Activated CD8-positive, alpha-beta T cell treated with anti-CD3 and anti-CD28 coated beads, Interleukin-2, amount 10 ng/mL, durations not matched to agents 7 days and 5 days (primary cell): ENCODE results near the gene TEF. TPM values are rescaled to one million over a fixed set of nuclear protein-coding genes. Genes with fewer than 3 reads are reported as not detected.
"Not testable (repeated sequence)": the region's sequence is repeated elsewhere in the genome, so short reads cannot be mapped to it uniquely, and the experiment has no call there.

Experiments
- ATAC-seq: fragments of 150-1000 bp; cut with Tn5 transposase; one replicate; pipeline ENCODE4 v1.10.0; 2021; ENCODE audit warnings: moderate library complexity
- CTCF ChIA-PET: fragments of 350-600 bp; sonication (Branson Sonifier 250); formaldehyde crosslinking; loops from one replicate; lab custom pipeline; 2021; ENCODE audit warnings: antibody characterized with exemption; lab: Charles Lee
- POLR2A ChIA-PET: fragments of 350-600 bp; sonication (Branson Sonifier 250); formaldehyde crosslinking; loops from one replicate; lab custom pipeline; 2021; ENCODE audit warnings: antibody characterized with exemption; lab: Charles Lee
- DNase-seq: peaks from one replicate; pipeline ENCODE4 v3.0.0-alpha.2; 2020
- H3K27ac Mint-ChIP-seq: one replicate; pipeline ENCODE4 v1.8.0; 2021; ENCODE audit warnings: mild to moderate bottlenecking, mixed read lengths
- H3K27me3 Mint-ChIP-seq: one replicate; pipeline ENCODE4 v1.8.0; 2021; ENCODE audit warnings: low read depth, mixed read lengths
- H3K36me3 Mint-ChIP-seq: one replicate; pipeline ENCODE4 v1.8.0; 2021; ENCODE audit warnings: low read depth, mixed read lengths
- H3K4me1 Mint-ChIP-seq: one replicate; pipeline ENCODE4 v1.8.0; 2021; ENCODE audit warnings: low read depth, mixed read lengths
- H3K4me3 Mint-ChIP-seq: one replicate; pipeline ENCODE4 v1.8.0; 2021; ENCODE audit warnings: mild to moderate bottlenecking, mixed read lengths
- H3K9me3 Mint-ChIP-seq: one replicate; pipeline ENCODE4 v1.8.0; 2022; ENCODE audit warnings: mixed read lengths; ENCODE audit not compliant: insufficient read depth
- total RNA-seq, 2 experiments: library from RNA; stranded (reverse); gene quantifications; one replicate each; pipeline ENCODE4 v1.2.3, GENCODE V29; 2021

TEF gene
- total RNA-seq, 2 experiments from 2014 or later, result 2.9 to 3.0 TPM

DNA sequence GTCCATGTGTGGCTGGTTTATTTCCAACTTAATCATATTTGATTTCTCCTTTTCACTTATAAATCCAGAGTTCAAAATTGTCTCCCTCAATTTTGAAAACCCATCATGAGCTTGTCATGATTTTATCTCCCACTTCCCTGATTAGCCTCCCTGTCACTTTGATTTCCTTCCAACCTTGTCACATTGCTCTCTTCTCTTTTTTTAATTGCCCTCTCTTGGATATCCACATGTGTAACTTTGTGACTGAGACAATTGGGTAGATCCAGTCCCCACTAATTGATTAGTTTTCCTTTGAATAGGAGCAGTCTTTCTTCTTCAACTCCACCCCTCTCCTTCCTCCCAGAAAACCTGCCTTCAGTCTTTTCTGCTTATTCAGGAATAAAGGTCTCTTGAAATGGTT, 2.4 kb downstream of the TEF start:
- ChIA-PET CTCF (interaction anchor here (0.9 to 2.2 kb wide), 4 partner anchors 20 to 149 kb away, joined by 3 to 7 read pairs (median 4); no protein-coding TSS in a partner anchor), POLR2A (interaction anchor here (2.1 kb wide), 1 partner anchor 206 kb away, joined by 5 read pairs; the partner anchor contains the start of gene PMM1)
- Mint-ChIP-seq H3K36me3 (no peaks in the 10 kb centered on the region), H3K4me1 (peaks cover 17% of the 10 kb centered on the region), H3K4me3 (no peak overlapping the region), H3K27me3 (peaks cover 2% of the 10 kb centered on the region), H3K9me3 (no peaks in the 10 kb centered on the region), H3K27ac (no peak overlapping the region)
- DNase-seq (no peak), ATAC-seq (no peak)

DNA sequence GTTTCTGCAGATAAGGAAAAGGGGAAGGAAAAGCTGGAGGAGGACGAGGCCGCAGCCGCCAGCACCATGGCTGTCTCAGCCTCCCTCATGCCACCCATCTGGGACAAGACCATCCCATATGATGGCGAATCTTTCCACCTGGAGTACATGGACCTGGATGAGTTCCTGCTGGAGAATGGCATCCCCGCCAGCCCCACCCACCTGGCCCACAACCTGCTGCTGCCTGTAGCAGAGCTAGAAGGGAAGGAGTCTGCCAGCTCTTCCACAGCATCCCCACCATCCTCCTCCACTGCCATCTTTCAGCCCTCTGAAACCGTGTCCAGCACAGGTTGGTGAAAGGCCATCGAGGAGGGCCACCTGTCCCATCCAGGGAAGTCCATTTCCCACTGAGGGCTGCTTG, 5.6 kb downstream of the TEF start:
- Mint-ChIP-seq H3K9me3 (no peaks in the 10 kb centered on the region), H3K4me1 (peaks cover 9% of the 10 kb centered on the region), H3K27ac (no peak overlapping the region), H3K27me3 (peaks cover 2% of the 10 kb centered on the region), H3K36me3 (peaks cover 3% of the 10 kb centered on the region), H3K4me3 (no peak overlapping the region)
- CTCF ChIA-PET, result no interaction called here
- POLR2A ChIA-PET, result interaction anchor here (0.7 kb wide), 1 partner anchor 100 kb away, joined by 3 read pairs; no protein-coding TSS in a partner anchor
- ATAC-seq (no peak), DNase-seq (no peak)

DNA sequence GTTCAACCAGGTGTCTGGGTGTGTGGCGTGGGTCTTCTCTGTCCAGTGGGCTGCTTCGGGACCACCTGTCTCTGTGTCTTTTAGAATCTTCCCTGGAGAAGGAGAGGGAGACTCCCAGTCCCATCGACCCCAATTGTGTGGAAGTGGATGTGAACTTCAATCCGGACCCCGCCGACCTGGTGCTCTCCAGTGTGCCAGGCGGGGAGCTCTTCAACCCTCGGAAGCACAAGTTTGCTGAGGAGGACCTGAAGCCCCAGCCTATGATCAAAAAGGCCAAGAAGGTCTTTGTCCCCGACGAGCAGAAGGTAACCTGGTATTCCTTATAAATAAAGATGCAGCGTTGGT, 12.2 kb downstream of the TEF start:
- peaks cover 3% of the 10 kb centered on the region for H3K36me3 Mint-ChIP-seq
- no peak for DNase-seq
- CTCF ChIA-PET, result interaction anchor here (1.7 to 2.6 kb wide), 2 partner anchors 10 kb away, joined by 6 to 13 read pairs; no protein-coding TSS in a partner anchor
- H3K4me3 Mint-ChIP-seq, result no peak overlapping the region
- H3K27me3 Mint-ChIP-seq, result no peaks in the 10 kb centered on the region
- H3K4me1 Mint-ChIP-seq, result peaks cover 5% of the 10 kb centered on the region
- no peaks in the 10 kb centered on the region for H3K9me3 Mint-ChIP-seq
- POLR2A ChIA-PET, result no interaction called here
- no peak overlapping the region for H3K27ac Mint-ChIP-seq
- no peak for ATAC-seq

DNA sequence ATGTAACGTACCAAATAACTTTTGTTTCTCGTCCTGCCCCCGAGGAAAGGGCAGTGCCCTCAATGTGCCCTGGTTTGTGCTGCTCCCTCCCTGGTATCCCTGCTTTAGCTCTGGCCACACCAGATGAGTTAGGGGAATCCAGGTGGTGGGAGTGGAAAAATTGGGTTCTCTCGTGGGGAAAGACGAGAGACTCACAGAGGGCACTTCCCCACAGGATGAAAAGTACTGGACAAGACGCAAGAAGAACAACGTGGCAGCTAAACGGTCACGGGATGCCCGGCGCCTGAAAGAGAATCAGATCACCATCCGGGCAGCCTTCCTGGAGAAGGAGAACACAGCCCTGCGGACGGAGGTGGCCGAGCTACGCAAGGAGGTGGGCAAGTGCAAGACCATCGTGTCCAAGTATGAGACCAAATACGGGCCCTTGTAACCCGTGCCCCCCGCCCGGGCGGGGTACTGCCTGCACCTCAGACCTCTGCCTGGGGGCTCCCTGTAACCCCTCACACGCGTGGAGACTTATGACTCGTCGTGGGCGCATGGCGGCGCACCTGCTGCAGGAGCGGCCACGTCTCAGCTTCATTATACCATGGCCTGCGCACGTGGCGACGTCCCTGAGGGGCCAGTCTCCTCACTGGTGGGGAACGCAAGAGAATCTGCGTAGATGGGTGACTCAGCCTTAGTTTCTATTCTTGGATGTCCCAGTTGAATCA, 13.9 kb downstream of the TEF start:
- Mint-ChIP-seq H3K27me3 (no peaks in the 10 kb centered on the region), H3K36me3 (no peaks in the 10 kb centered on the region), H3K4me1 (peaks cover 5% of the 10 kb centered on the region), H3K4me3 (no peak overlapping the region), H3K27ac (no peak overlapping the region), H3K9me3 (no peaks in the 10 kb centered on the region)
- POLR2A ChIA-PET, result no interaction called here
- DNase-seq (no peak), ATAC-seq (no peak)
- CTCF ChIA-PET, result interaction anchor here (1.7 kb wide), 1 partner anchor 8 kb away, joined by 6 read pairs; no protein-coding TSS in a partner anchor

DNA sequence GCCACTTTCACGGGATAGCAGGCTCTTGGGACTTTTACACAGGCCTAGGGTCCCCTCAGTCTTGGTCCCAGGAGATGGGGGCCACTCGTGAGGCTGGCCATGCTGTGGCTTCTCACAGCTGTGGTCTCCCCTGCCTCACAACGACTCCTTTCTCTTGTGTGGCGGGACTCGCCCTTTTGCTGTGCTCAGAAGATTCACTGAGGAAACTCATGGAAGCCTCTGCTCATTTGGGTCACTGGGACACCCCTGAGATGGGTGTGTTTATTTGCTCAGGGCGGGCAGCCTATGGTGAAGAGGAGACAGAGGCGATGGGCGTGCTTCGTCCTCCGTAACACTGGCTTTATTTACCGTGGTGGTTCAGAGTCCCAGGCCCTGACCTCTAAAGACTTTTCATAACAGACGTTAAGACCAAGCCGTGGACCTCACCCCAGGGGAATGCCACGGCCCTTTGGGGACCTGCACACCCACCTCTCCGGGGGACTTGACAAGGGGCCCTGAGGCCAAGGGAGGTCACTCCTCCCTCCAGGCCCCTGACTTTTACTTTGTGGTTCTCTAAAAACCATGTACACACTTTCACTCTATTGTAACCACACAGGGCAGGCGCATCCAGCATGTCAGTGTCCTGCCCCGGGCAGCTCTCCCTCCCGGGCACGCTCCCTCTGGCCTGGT, 15.5 kb downstream of the TEF start:
- CTCF ChIA-PET, result interaction anchor here (10.1 kb wide), 1 partner anchor 129 kb away, joined by 129 read pairs; no protein-coding TSS in a partner anchor
- no peaks in the 10 kb centered on the region for H3K27me3 Mint-ChIP-seq
- no peaks in the 10 kb centered on the region for H3K9me3 Mint-ChIP-seq

DNA sequence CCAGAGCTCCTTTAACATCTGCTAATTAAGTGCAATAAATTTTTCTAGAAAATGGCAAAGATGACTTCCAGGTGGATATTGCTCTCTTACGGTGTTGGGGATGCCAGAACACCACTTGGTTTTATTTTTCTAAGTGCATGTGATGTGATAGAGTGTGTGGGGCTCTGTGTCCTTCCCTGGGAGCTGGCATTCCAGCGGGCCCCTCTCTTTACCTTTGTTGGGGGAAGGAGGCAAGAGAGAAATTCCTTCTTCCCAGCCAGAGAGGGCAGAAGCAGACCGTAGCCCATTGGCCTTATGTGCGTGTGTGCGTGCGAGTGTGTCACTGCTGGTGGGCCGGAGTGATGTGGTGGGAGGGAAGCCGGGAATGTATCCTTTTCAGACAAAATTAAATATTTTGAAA, 17.2 kb downstream of the TEF start:
- CTCF ChIA-PET, result interaction anchor here (10.1 kb wide), 1 partner anchor 127 kb away, joined by 129 read pairs; no protein-coding TSS in a partner anchor
- H3K27ac Mint-ChIP-seq, result no peak overlapping the region

More for the DNA sequence above, 15.5 kb downstream of the TEF start:
- Mint-ChIP-seq H3K36me3 (no peaks in the 10 kb centered on the region), H3K4me3 (no peak overlapping the region), H3K27ac (no peak overlapping the region), H3K4me1 (peaks cover 5% of the 10 kb centered on the region)
- ATAC-seq (no peak), DNase-seq (no peak)
- POLR2A ChIA-PET, result no interaction called here

DNA sequence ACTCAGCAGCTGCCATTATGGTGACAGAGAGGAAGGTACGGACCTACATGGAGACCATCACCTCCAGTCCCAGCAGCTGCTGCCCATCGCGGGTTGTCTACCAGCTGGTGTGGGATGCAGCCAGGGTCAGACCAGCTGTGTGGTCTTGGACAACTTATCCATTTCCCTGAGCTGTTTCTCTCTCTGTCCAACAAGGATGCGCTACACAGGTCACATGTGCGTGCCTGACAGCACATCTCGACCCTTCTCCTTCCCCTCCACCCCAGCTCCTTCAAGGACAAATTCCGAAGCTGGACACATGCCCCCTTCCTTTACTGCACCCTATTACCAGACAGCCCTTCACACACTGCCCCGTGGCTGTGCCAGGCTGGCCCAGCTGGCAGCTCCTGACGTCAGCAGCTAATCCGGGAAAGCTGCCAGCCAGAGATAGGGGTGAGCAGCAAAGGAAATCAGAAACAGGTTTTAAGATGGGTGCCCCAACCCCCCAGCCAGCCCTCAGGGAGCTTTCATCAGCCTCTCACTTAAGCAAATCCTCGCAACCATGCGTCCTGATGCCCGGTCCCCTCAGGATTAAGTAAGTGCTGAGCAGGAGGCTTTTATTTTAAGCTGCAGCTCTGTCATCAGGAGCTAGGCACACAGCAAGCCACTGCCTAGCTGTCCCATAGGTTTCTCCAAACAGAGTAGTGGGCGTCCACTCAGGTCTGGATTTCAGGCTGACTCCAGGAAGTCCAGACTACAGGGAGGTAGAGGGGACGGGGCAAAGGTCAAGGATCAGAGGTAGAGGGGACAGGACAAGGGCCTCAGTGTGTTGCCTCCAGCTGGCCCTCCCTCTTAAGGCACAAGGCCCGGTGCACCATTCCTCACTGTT, 20.3 kb downstream of the TEF start:
- no peak for ATAC-seq
- no peak overlapping the region for H3K4me3 Mint-ChIP-seq
- H3K4me1 Mint-ChIP-seq, result peaks cover 19% of the 10 kb centered on the region
- DNase-seq, result no peak
- H3K9me3 Mint-ChIP-seq, result no peaks in the 10 kb centered on the region
- no peaks in the 10 kb centered on the region for H3K36me3 Mint-ChIP-seq
- ChIA-PET POLR2A (interaction anchor here (1.4 to 2.8 kb wide), 2 partner anchors 67 to 116 kb away, joined by 3 to 9 read pairs; partner anchors contain the start of genes ACO2 and PHF5A), CTCF (interaction anchor here (1.0 to 10.1 kb wide), 8 partner anchors 43 to 131 kb away, joined by 4 to 129 read pairs (median 10); partner anchors contain the start of genes ACO2 and PHF5A)
- no peak overlapping the region for H3K27ac Mint-ChIP-seq
- no peaks in the 10 kb centered on the region for H3K27me3 Mint-ChIP-seq

More for the DNA sequence above, 17.2 kb downstream of the TEF start:
- Mint-ChIP-seq H3K4me1 (peaks cover 9% of the 10 kb centered on the region), H3K27me3 (no peaks in the 10 kb centered on the region), H3K9me3 (no peaks in the 10 kb centered on the region), H3K36me3 (no peaks in the 10 kb centered on the region), H3K4me3 (no peak overlapping the region)
- no peak for ATAC-seq
- DNase-seq, result no peak
- POLR2A ChIA-PET, result no interaction called here

DNA sequence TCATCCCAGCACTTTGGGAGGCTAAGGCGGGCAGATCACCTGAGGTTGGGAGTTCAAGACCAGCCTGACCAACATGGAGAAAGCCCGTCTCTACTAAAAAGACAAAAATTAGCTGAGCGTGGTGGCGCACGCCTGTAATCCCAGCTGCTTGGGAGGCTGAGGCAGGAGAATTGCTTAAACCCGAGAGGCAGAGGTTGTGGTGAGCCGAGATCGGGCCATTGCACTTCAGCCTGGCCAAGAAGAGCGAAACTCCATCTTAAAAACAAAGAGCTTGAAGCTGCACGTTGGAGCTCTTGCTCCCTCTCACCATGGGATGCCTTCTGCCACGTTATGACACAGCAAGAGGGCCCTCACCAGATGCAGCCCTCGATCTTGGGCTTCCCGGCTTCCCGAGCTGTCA, 21.1 kb downstream of the TEF start:
- H3K4me3 Mint-ChIP-seq, DNase-seq, H3K9me3 Mint-ChIP-seq, H3K27me3 Mint-ChIP-seq, H3K36me3 Mint-ChIP-seq, ATAC-seq, H3K27ac Mint-ChIP-seq: not testable (repeated sequence)
- H3K4me1 Mint-ChIP-seq, result peaks cover 19% of the 10 kb centered on the region
- POLR2A ChIA-PET, result interaction anchor here (1.0 to 2.8 kb wide), 4 partner anchors 43 to 116 kb away, joined by 3 to 15 read pairs (median 6); partner anchors contain the start of genes ACO2, PHF5A and TOB2
- CTCF ChIA-PET, result interaction anchor here (1.1 to 10.1 kb wide), 14 partner anchors 10 to 130 kb away, joined by 3 to 129 read pairs (median 10); partner anchors contain the start of genes ACO2 and PHF5A

DNA sequence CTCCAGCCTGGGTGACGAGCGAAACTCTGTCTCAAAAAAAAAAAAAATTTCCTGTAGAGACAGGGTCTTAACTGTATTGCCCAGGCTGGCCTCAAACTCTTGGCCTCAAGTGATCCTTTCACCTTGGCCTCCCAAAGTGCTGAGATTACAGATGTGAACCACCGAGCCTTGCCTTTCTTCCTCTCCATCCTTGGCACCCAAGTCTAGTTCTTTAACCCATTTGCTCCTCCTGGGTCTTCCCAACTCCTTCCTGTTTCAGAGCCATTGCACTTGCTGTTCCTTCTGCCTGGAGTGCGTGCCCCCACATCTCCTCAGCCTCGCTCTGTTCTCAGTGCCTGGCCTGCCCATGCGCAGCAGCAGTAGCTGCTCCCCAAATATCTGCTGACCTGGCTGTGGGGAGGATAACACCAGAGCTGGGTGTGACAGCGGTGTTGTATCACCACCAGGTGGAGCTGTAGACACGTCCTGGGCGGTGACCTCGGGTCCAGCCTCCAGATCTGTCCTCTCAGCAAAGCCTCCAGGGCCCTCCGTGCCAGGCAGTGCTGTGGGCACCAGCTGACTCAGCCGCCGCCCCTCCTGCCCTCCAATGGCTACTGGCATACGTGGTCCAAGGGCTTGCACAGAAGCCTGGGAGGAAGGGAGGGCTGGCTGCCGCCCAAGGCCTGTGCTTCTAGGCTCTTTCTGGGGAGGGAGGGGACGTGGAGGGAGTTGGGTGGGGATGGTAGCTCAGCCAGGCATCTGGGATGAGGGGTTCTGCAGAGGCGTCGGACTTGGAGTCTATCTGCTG, 22.0 kb downstream of the TEF start:
- no peak overlapping the region for H3K4me3 Mint-ChIP-seq
- H3K27me3 Mint-ChIP-seq, result no peaks in the 10 kb centered on the region
- H3K9me3 Mint-ChIP-seq, result no peaks in the 10 kb centered on the region
- ChIA-PET POLR2A (interaction anchor here (0.6 to 2.8 kb wide), 10 partner anchors 22 to 414 kb away, joined by 3 to 15 read pairs (median 3); partner anchors contain the start of genes ACO2, PHF5A, RANGAP1 and TEF), CTCF (interaction anchor here (0.6 to 10.1 kb wide), 46 partner anchors 9 to 481 kb away, joined by 3 to 129 read pairs (median 4); partner anchors contain the start of genes ACO2, PHF5A, PMM1 and POLR3H)
- H3K27ac Mint-ChIP-seq, result peak overlapping the region; percentile 35
- DNase-seq (peak; percentile 91), ATAC-seq (peak; percentile 99)
- H3K36me3 Mint-ChIP-seq, result no peaks in the 10 kb centered on the region
- peaks cover 15% of the 10 kb centered on the region for H3K4me1 Mint-ChIP-seq

DNA sequence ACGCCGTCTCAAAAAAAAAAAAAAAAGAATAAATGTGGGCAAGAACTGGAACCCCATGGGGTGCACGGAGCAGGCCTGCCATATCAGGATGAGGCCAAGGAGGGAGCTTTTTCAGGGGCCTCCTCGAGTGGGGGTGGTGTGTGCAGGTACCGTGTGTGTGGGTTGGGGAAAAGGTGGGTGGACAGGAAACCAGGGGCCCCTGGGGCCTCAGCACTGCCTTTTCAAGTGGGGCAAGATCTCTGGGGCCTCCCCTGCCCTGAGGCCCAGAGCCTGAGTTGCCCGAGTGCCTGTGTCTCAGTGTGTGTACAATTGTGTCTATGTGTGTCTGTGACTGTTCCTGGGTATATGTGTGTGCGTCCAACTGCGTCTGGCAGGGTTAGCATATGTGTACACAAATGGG, 23.8 kb downstream of the TEF start:
- Mint-ChIP-seq H3K4me3 (no peak overlapping the region), H3K27ac (peak overlapping the region; percentile 61), H3K9me3 (no peaks in the 10 kb centered on the region), H3K4me1 (peaks cover 18% of the 10 kb centered on the region), H3K27me3 (no peaks in the 10 kb centered on the region), H3K36me3 (no peaks in the 10 kb centered on the region)
- CTCF ChIA-PET, result interaction anchor here (2.3 to 10.1 kb wide), 4 partner anchors 40 to 120 kb away, joined by 25 to 129 read pairs (median 49); partner anchors contain the start of gene TOB2
- POLR2A ChIA-PET, result interaction anchor here (0.6 kb wide), 1 partner anchor 42 kb away, joined by 3 read pairs; no protein-coding TSS in a partner anchor
- DNase-seq, result no peak
- ATAC-seq, result no peak
